D721Med (cell line): ENCODE results near the gene TNFRSF6B.

Experiments
- DNase-seq: peaks from one replicate; pipeline ENCODE4 v3.0.0; 2011; ENCODE audit warnings: low spot score; ENCODE audit not compliant: insufficient read length
- FAIRE-seq: peaks from 2 replicates; lab custom pipeline; 2011; peaks lifted over from hg19 to GRCh38; lab: Jason Lieb, UNC
- TF ChIP-seq, protein P1 (sequence below): IDR thresholded peaks from 2 replicates; pipeline ENCODE4 v1.5.1; 2012; ENCODE audit warnings: mild to moderate bottlenecking, control low read depth; ENCODE audit not compliant: insufficient read depth; ENCODE audit errors: missing control alignments

The TNFRSF6B gene

GRCh38 chr20:63699466-63700198 lies 3.2 kb downstream of the TNFRSF6B start:
- FAIRE-seq (no peak), DNase-seq (no peak)
- TF ChIP-seq, protein P1, sequence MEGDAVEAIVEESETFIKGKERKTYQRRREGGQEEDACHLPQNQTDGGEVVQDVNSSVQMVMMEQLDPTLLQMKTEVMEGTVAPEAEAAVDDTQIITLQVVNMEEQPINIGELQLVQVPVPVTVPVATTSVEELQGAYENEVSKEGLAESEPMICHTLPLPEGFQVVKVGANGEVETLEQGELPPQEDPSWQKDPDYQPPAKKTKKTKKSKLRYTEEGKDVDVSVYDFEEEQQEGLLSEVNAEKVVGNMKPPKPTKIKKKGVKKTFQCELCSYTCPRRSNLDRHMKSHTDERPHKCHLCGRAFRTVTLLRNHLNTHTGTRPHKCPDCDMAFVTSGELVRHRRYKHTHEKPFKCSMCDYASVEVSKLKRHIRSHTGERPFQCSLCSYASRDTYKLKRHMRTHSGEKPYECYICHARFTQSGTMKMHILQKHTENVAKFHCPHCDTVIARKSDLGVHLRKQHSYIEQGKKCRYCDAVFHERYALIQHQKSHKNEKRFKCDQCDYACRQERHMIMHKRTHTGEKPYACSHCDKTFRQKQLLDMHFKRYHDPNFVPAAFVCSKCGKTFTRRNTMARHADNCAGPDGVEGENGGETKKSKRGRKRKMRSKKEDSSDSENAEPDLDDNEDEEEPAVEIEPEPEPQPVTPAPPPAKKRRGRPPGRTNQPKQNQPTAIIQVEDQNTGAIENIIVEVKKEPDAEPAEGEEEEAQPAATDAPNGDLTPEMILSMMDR = no peak

DNA sequence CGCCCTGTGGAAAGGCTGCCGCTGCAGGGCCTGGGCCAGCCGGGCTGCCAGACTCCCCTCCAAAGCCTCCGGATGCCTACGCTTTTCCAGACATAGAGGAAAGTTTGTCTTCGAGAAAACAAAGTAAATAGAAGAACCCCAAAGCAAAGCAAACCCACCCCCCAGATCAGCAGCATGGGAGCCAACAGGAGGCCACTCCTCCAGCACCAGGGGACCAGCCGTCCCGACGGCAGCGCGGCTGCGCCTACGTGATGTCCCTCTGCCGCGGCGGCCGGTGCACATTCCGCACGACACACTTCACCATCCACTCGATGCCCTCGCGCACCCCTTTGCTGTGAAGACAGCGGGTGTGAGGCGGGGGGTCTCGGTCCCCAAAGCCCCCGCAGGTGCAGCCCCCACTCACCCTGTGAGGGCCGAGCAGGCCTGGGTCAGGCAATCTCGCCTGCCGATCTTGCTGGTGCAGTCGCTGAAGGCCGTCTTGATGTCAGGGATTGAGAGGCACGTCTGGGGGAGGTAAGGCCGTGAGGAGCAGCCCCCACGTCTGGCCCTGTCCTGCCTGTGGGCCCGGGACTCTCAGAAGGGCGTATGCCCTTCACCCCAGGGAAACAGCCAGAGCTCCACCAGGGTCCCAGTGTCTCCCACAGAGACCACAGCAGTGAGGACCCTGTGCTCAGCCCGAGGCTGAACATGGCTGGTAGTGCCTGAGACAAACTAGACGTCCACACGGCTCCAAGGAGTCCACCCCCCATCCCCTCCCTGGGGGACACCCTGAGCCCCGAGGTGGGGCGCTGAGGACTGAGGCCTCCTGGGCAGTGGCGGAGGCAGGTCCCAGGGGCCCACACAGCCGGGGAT lies 4.0 kb downstream of the TNFRSF6B start:
- DNase-seq (peak; percentile 11), FAIRE-seq (no peak)
- TF ChIP-seq, protein P1 = no peak

DNA sequence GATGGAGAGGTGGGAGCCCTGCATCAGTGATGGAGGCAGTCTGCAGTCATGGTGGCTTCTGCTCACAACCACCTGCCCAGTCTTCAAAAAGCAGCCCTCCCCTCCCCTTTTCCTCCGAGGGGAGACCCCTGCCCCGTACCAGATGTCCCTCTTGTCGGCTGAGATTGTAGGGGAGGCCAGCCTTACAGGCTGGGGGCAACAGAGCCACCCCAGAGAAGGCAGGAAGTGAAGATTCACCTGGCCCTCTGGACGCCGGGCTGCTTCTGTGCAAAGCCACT lies 4.5 kb downstream of the TNFRSF6B start:
- TF ChIP-seq, protein P1 = no peak
- no peak for FAIRE-seq

DNA sequence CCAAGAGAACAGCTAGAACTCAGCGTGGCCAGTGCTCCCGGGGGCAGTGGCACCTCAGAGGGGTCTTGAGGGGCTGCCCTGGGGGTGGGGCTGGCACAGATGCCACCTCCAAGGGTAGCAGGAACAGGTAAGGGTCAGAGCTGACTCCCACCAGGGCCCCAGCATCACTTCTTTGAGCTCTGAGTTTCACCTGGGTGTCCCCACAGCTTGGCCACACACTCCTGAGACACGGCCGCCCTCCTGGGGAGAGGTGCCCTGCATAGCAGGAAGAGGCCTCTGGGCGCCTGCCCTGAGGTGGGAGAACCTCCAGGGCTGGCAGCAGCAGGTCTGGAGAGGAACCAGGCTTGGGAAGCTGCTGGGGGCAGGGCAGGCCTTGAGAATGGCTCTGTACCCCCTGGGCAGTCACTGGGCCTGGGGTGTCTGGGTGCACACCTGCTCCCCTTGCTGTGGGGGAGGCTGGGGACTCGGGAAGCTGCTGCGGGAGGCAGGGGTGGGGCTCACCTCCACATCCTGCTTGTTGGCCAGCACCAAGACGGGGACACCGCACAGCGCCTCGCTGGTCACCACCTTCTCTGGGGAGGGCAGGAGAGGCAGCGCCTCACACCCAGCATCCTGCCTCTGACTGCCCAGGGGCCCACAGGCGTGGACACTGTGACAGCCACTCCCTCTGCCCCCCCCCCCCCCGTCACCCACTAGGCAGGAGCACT lies 5.0 kb downstream of the TNFRSF6B start:
- FAIRE-seq (no peak), DNase-seq (peak; percentile 10)
- TF ChIP-seq, protein P1 = no peak

More for the DNA sequence above, 4.5 kb downstream of the TNFRSF6B start:
- no peak for DNase-seq

DNA sequence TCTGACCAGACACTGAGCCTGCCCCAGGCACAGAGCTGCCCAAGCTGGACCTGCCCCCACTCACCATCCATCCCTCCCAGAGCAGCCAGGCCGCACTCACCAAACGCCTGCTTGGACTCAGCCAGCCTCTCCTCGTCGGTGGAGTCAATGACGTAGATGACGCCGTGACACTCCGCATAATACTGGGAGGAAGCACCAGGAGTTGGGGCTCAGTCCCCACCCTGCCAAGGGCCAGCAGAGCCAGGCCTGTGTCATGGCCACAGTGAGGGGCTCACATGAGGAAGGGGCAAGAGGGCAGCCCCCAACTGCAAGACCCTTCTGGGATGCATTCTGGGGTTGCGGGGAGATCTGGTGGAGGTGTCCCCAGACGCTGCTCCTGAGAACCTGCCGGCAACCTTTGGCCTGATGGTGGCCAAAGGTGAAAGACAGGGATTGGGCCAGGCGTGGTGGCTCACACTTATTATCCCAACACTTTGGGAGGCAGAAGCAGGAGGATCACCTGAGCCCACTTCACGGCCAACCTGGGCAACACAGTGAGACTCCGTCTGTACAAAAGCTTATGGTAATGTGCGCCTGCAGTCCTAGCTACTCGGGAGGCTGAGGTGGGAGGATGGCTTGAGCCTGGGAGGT lies 5.7 kb downstream of the TNFRSF6B start:
- DNase-seq = no peak
- FAIRE-seq = no peak
- TF ChIP-seq, protein P1 = no peak

- TF ChIP-seq, protein P1 = no peak
- DNase-seq (peak; percentile 2), FAIRE-seq (no peak)
Observed at GRCh38 chr20:63702751-63703470, 6.5 kb downstream of the TNFRSF6B start.
